Measurements from ENCODE around the gene RFX8. TPM values are rescaled to one million over a fixed set of nuclear protein-coding genes. Genes with fewer than 3 reads are reported as not detected.

RFX8 gene
- total RNA-seq, 2 donors from 2014 or later = not detected

DNA sequence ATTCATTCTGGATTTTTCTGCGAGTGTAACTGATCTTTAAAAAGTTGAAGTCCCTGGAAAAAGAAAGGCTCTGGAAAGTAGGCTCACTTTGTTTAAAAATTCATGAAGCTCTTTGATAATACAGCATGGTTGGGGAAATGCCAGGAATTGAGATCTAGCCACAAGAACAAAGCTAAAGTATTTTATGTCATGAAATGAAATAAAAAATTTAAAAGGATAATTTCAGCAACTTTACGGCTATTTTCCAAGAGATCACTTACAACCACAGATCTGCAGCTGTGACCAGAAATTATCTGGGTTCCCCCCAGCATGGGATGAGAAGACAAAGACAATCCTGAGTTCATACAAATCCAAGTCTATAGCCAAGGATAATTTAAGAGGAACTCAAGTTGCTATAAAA lies 25.3 kb upstream of the RFX8 start:
- Mint-ChIP-seq H3K4me3 (no peak overlapping the region), H3K27me3 (ENCODE audit: insufficient read depth) (no peaks in the 10 kb centered on the region), H3K27ac (no peak overlapping the region), H3K4me1 (no peaks in the 10 kb centered on the region), H3K9me3 (no peaks in the 10 kb centered on the region), H3K36me3 (ENCODE audit: low read depth) (no peaks in the 10 kb centered on the region)
- no peaks in the 10 kb centered on the region for H3K4me1 ChIP-seq (ENCODE audit: control insufficient read depth, insufficient read depth, low read length)
- H3K36me3 ChIP-seq (ENCODE audit: control insufficient read depth, insufficient read depth, low read length) = no peaks in the 10 kb centered on the region
- 75 to 93% methylated on average over 1 to 2 of the region's 2 CpGs for WGBS, 2 experiments (ENCODE audit: insufficient coverage in 1 of 2, insufficient read length in 1 of 2)
- no peak overlapping the region for H3K9ac ChIP-seq (ENCODE audit: extremely low read depth, low read length, poor library complexity, severe bottlenecking)
- H3K4me3 ChIP-seq (ENCODE audit: low read length) = no peak overlapping the region
- no peak overlapping the region for H3K27ac ChIP-seq (ENCODE audit: low read depth, low read length)
- H3K27me3 ChIP-seq (ENCODE audit: control insufficient read depth, insufficient read depth, low read length, poor library complexity, severe bottlenecking) = no peaks in the 10 kb centered on the region
- no peak for DNase-seq
- no peaks in the 10 kb centered on the region for H3K9me3 ChIP-seq (ENCODE audit: control insufficient read depth, low read length)
- TF ChIP-seq, protein P1, sequence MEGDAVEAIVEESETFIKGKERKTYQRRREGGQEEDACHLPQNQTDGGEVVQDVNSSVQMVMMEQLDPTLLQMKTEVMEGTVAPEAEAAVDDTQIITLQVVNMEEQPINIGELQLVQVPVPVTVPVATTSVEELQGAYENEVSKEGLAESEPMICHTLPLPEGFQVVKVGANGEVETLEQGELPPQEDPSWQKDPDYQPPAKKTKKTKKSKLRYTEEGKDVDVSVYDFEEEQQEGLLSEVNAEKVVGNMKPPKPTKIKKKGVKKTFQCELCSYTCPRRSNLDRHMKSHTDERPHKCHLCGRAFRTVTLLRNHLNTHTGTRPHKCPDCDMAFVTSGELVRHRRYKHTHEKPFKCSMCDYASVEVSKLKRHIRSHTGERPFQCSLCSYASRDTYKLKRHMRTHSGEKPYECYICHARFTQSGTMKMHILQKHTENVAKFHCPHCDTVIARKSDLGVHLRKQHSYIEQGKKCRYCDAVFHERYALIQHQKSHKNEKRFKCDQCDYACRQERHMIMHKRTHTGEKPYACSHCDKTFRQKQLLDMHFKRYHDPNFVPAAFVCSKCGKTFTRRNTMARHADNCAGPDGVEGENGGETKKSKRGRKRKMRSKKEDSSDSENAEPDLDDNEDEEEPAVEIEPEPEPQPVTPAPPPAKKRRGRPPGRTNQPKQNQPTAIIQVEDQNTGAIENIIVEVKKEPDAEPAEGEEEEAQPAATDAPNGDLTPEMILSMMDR (conservative IDR thresholded peaks at IDR 0.05) = no peak

DNA sequence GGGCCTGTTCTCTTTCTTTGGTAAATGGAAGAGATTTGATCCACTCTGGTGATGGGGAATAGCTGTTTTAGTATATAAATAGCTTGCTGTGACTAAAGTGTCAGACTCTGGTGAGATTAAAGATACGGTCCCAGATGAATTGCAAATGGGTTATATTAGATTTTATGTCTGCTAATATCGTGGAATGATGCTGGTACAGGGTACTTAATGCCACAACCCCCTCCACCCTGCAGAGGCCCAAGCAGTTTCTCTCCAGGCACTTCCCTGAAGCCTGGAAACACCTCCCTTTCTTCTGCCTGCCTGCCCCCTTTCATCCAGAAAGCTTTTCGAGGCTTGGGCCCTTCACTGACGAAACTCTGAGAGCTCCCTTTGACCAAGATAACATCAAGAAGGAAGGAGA lies 21.4 kb upstream of the RFX8 start:
- TF ChIP-seq, protein P1 (conservative IDR thresholded peaks at IDR 0.05) = no peak
- H3K27ac ChIP-seq (ENCODE audit: low read depth, low read length) = no peak overlapping the region
- H3K4me1 Mint-ChIP-seq = no peaks in the 10 kb centered on the region
- H3K9me3 Mint-ChIP-seq = no peaks in the 10 kb centered on the region
- no peak overlapping the region for H3K9ac ChIP-seq (ENCODE audit: extremely low read depth, low read length, poor library complexity, severe bottlenecking)
- H3K27me3 Mint-ChIP-seq (ENCODE audit: insufficient read depth) = no peaks in the 10 kb centered on the region
- no peaks in the 10 kb centered on the region for H3K36me3 Mint-ChIP-seq (ENCODE audit: low read depth)
- H3K9me3 ChIP-seq (ENCODE audit: control insufficient read depth, low read length) = no peaks in the 10 kb centered on the region
- H3K36me3 ChIP-seq (ENCODE audit: control insufficient read depth, insufficient read depth, low read length) = no peaks in the 10 kb centered on the region
- no peak overlapping the region for H3K4me3 ChIP-seq (ENCODE audit: low read length)
- H3K27ac Mint-ChIP-seq = no peak overlapping the region
- no peaks in the 10 kb centered on the region for H3K4me1 ChIP-seq (ENCODE audit: control insufficient read depth, insufficient read depth, low read length)
- H3K4me3 Mint-ChIP-seq = no peak overlapping the region
- WGBS, 2 experiments (ENCODE audit: insufficient coverage in 1 of 2, insufficient read length in 1 of 2) = 91% methylated on average over 4 of the region's 4 CpGs; no CpG with 5 or more reads in 1 of the 2 experiments
- no peak for DNase-seq
- H3K27me3 ChIP-seq (ENCODE audit: control insufficient read depth, insufficient read depth, low read length, poor library complexity, severe bottlenecking) = no peaks in the 10 kb centered on the region

DNA sequence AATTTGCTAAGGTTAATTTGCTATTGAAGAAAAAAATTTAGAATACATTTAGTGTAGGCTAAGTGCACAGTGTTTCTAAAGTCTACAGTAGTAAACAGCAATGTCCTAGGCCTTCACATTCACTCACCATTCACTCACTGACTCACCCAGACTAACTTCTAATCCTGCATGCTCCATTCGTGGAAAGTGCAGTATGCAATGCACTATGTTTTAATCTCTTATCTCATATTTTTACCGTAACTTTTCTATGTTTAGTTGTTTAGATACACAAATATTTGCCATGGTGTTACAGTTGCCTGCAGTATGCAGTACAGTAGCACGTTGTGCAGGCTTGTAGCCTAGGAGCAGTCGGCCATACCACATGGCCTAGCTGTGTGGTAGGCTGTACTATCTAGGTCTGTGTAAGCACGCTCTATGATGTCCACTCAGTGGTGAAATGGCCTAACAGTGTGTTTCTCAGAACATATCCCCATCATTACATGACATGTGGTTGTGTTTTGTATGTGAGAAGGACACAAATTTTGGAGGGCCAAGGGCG lies 18.1 kb upstream of the RFX8 start:
- Mint-ChIP-seq H3K27ac (no peak overlapping the region), H3K4me1 (no peaks in the 10 kb centered on the region), H3K9me3 (no peaks in the 10 kb centered on the region), H3K27me3 (ENCODE audit: insufficient read depth) (no peaks in the 10 kb centered on the region), H3K36me3 (ENCODE audit: low read depth) (no peaks in the 10 kb centered on the region), H3K4me3 (no peak overlapping the region)
- TF ChIP-seq, protein P1 (conservative IDR thresholded peaks at IDR 0.05) = no peak
- H3K36me3 ChIP-seq (ENCODE audit: control insufficient read depth, insufficient read depth, low read length) = no peaks in the 10 kb centered on the region
- DNase-seq = no peak
- 93 to 98% methylated on average over 4 to 6 of the region's 6 CpGs for whole genome bisulfite sequencing, 2 experiments (ENCODE audit: insufficient coverage in 1 of 2, insufficient read length in 1 of 2)
- no peak overlapping the region for H3K27ac ChIP-seq (ENCODE audit: low read depth, low read length)
- no peaks in the 10 kb centered on the region for H3K9me3 ChIP-seq (ENCODE audit: control insufficient read depth, low read length)
- H3K4me1 ChIP-seq (ENCODE audit: control insufficient read depth, insufficient read depth, low read length) = no peaks in the 10 kb centered on the region
- no peak overlapping the region for H3K4me3 ChIP-seq (ENCODE audit: low read length)
- H3K9ac ChIP-seq (ENCODE audit: extremely low read depth, low read length, poor library complexity, severe bottlenecking) = no peak overlapping the region
- no peaks in the 10 kb centered on the region for H3K27me3 ChIP-seq (ENCODE audit: control insufficient read depth, insufficient read depth, low read length, poor library complexity, severe bottlenecking)

All from endodermal cell (in vitro differentiated cells).